ENCODE results near the gene ZNHIT1.

DNA sequence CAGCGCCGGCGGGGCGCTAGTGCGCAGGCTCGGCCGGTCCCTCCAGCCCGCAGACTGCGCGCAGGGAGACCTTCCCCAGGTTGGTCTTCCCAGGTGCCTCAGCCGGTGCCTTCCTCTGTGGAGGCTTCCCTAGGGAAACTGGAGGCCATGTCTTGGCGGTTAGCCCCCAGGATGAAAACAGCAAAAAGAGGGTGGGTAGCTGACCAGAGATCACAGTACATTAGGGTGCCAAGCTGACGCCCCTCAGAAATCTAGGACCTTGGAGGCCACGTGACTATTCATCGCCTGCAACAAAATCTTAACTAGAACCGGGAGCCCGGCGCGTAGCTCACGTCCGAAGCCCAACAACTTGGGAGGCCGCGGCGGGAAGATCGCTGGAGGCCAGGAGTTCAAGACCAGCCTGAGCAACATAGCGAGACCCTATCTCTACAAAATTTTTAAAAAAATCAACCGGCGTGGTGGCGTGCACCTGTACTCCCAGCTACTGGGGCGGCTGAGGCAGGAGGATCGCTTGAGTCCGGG is 27.2 kb downstream of the ZNHIT1 start:
- TF ChIP-seq POU6F1 (CRISPR knock-in tag; IDR thresholded peaks at IDR 0.05; ENCODE audit: borderline replicate concordance, low read depth) (no peak), ZFP30 (CRISPR knock-in tag; IDR thresholded peaks at IDR 0.05) (no peak), CREB5 (CRISPR knock-in tag; IDR thresholded peaks at IDR 0.05; ENCODE audit: low read depth) (no peak), ZC3H10 (CRISPR knock-in tag; IDR thresholded peaks at IDR 0.05) (no peak), OSR1 (CRISPR knock-in tag; IDR thresholded peaks at IDR 0.05) (no peak), ESRRG (CRISPR knock-in tag; IDR thresholded peaks at IDR 0.05) (no peak), RARB (CRISPR knock-in tag; IDR thresholded peaks at IDR 0.05) (no peak), ZNF565 (CRISPR knock-in tag; conservative IDR thresholded peaks at IDR 0.05; ENCODE audit: low read depth) (no peak), SNAI2 (CRISPR knock-in tag; IDR thresholded peaks at IDR 0.05) (no peak)
